HFFc6 (cell line): Measurements from ENCODE around the gene TRIM67. TPM values are rescaled to one million over a fixed set of nuclear protein-coding genes. Genes with fewer than 3 reads are reported as not detected.
"Not testable (repeated sequence)": the region's sequence is repeated elsewhere in the genome, so short reads cannot be mapped to it uniquely, and the experiment has no call there.

Experiments used
- DNase-seq: peaks from one replicate; pipeline ENCODE4 v3.0.0-alpha.2; 2018
- H3K27ac Mint-ChIP-seq: 2 replicates; pipeline ENCODE4 v1.8.0; 2020; ENCODE audit warnings: mild to moderate bottlenecking, mixed read lengths
- H3K27me3 Mint-ChIP-seq: 2 replicates; pipeline ENCODE4 v1.8.0; 2021; ENCODE audit warnings: mild to moderate bottlenecking, moderate library complexity, mixed read lengths; ENCODE audit not compliant: insufficient read depth
- H3K36me3 Mint-ChIP-seq: 2 replicates; pipeline ENCODE4 v1.8.0; 2021; ENCODE audit warnings: low read depth, mixed read lengths
- H3K4me1 Mint-ChIP-seq: 2 replicates; pipeline ENCODE4 v1.8.0; 2020; ENCODE audit warnings: low read depth, mixed read lengths
- H3K4me3 Mint-ChIP-seq: 2 replicates; pipeline ENCODE4 v1.8.0; 2020; ENCODE audit warnings: mild to moderate bottlenecking, moderate library complexity, mixed read lengths
- H3K9me3 Mint-ChIP-seq: 2 replicates; pipeline ENCODE4 v1.8.0; 2020; ENCODE audit warnings: mild to moderate bottlenecking, mixed read lengths
- CTCF ChIP-seq: fragments of 200-600 bp; sonication (generic); IDR thresholded peaks from 2 replicates; pipeline ENCODE4 v1.5.0; 2021; ENCODE audit warnings: antibody characterized with exemption, mild to moderate bottlenecking
- total RNA-seq, 6 experiments: library from RNA; stranded (reverse); fragmentation: NEBNext Ultra II Directional; extraction: Animal tissue kit (Norgen Biotek cat#: 25700); gene quantifications; 2 replicates in 1 of 6; 3 replicates in 5 of 6; pipeline ENCODE4 v1.2.3, GENCODE V29; 2021

The TRIM67 gene
- total RNA-seq, 6 experiments from 2014 or later: not detected

GRCh38 chr1:231151811-231152210 lies 10.0 kb upstream of the TRIM67 start:
- peaks cover 8% of the 10 kb centered on the region for H3K27me3 Mint-ChIP-seq
- H3K36me3 Mint-ChIP-seq: no peaks in the 10 kb centered on the region
- no peaks in the 10 kb centered on the region for H3K4me1 Mint-ChIP-seq
- DNase-seq: no peak
- H3K4me3 Mint-ChIP-seq: no peak overlapping the region
- H3K27ac Mint-ChIP-seq: no peak overlapping the region
- peaks cover 4% of the 10 kb centered on the region for H3K9me3 Mint-ChIP-seq
- TF ChIP-seq CTCF: no peak

- Mint-ChIP-seq H3K36me3 (no peaks in the 10 kb centered on the region), H3K27me3 (peaks cover 3% of the 10 kb centered on the region)
These were observed 8.1 kb upstream of the TRIM67 start for GRCh38 chr1:231153726-231154125.

GRCh38 chr1:231155808-231156207 lies 6.0 kb upstream of the TRIM67 start:
- no peak for DNase-seq
- no peak for TF ChIP-seq CTCF
- H3K27me3 Mint-ChIP-seq: peaks cover 20% of the 10 kb centered on the region

More at GRCh38 chr1:231153726-231154125, 8.1 kb upstream of the TRIM67 start:
- Mint-ChIP-seq H3K4me1 (no peaks in the 10 kb centered on the region), H3K4me3 (no peak overlapping the region), H3K27ac (no peak overlapping the region), H3K9me3 (peaks cover 4% of the 10 kb centered on the region)
- no peak for TF ChIP-seq CTCF
- no peak for DNase-seq

GRCh38 chr1:231157311-231157710 lies 4.5 kb upstream of the TRIM67 start:
- DNase-seq: no peak
- H3K4me1 Mint-ChIP-seq: no peaks in the 10 kb centered on the region
- no peak for TF ChIP-seq CTCF
- H3K36me3 Mint-ChIP-seq: no peaks in the 10 kb centered on the region
- no peak overlapping the region for H3K4me3 Mint-ChIP-seq
- no peaks in the 10 kb centered on the region for H3K9me3 Mint-ChIP-seq
- no peak overlapping the region for H3K27ac Mint-ChIP-seq
- peaks cover 21% of the 10 kb centered on the region for H3K27me3 Mint-ChIP-seq

More at GRCh38 chr1:231155808-231156207, 6.0 kb upstream of the TRIM67 start:
- Mint-ChIP-seq H3K4me3 (no peak overlapping the region), H3K4me1 (no peaks in the 10 kb centered on the region), H3K27ac (no peak overlapping the region), H3K36me3 (no peaks in the 10 kb centered on the region), H3K9me3 (peaks cover 3% of the 10 kb centered on the region)

GRCh38 chr1:231158141-231158540 lies 3.7 kb upstream of the TRIM67 start:
- H3K36me3 Mint-ChIP-seq, H3K27ac Mint-ChIP-seq, H3K4me1 Mint-ChIP-seq, DNase-seq, H3K4me3 Mint-ChIP-seq, H3K9me3 Mint-ChIP-seq: not testable (repeated sequence)
- peaks cover 21% of the 10 kb centered on the region for H3K27me3 Mint-ChIP-seq

GRCh38 chr1:231159202-231159962 lies 2.5 kb upstream of the TRIM67 start:
- Mint-ChIP-seq H3K36me3 (no peaks in the 10 kb centered on the region), H3K4me1 (no peaks in the 10 kb centered on the region), H3K27me3 (peaks cover 27% of the 10 kb centered on the region), H3K27ac (no peak overlapping the region), H3K9me3 (no peaks in the 10 kb centered on the region), H3K4me3 (no peak overlapping the region)
- DNase-seq: no peak
- TF ChIP-seq CTCF: no peak
